HT-29 (cell line): ENCODE data around the gene ACY1. TPM values are rescaled to one million over a fixed set of nuclear protein-coding genes. Genes with fewer than 3 reads are reported as not detected.

Experiments
- DNase-seq: peaks from one replicate; pipeline ENCODE4 v3.0.0-alpha.2; 2015; ENCODE audit warnings: low spot score
- total RNA-seq: library from RNA; depleted of rRNA; stranded (reverse); fragments of >200 nt; shearing (Covaris generic); gene quantifications from 2 replicates; pipeline ENCODE4 v1.2.3, GENCODE V29; 2014

ACY1 gene
- total RNA-seq, 1 experiment from 2014 or later: 164 TPM

DNA sequence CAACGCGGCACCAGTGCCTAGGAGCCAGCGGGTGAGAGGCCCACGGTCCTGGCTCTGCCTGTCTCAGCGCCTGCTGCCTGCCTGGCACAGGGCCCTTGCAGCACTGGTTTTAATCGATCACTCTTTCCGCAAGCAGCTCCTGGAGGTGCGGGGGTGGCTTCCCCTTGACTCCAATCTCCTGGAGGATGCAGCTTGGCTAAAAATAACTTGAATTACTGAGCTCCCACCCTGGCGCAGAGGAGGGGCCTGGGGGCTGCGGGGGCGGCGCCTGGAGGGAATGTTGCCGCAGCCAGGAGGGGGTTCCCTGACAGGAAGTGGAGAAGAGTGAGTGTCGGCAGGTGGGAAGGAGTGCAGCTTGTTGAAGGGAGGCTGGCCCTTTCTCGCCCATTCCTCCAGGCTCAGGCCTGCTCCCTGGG lies 22.2 kb downstream of the ACY1 start:
- no peak for DNase-seq

- DNase-seq: no peak
Observed at GRCh38 chr3:52006017-52006819, 22.9 kb downstream of the ACY1 start.

GRCh38 chr3:52006820-52007133 lies 23.4 kb downstream of the ACY1 start:
- no peak for DNase-seq

DNA sequence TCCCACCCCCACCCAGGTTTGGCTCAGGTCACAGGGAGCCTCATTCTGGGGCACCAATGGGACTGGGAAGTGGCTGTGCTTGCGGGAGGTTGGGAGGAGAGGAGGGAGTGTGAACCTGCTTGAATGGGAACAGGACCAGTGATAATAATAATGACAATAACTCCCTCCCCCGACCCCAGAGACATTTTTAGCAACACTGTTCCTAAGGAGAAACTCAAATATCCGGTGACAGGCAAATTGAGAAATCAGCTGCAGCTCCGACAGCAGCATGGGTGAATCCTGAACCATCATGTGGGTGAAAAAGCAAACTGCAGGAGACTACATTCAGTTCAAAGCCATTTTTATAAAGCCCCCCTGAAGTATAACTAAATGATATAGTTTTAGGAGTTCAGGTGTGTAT lies 24.0 kb downstream of the ACY1 start:
- no peak for DNase-seq

- no peak for DNase-seq
Observed at GRCh38 chr3:52010431-52010830, 27.1 kb downstream of the ACY1 start.

- DNase-seq: no peak
Observed at GRCh38 chr3:52012699-52013098, 29.4 kb downstream of the ACY1 start.

DNA sequence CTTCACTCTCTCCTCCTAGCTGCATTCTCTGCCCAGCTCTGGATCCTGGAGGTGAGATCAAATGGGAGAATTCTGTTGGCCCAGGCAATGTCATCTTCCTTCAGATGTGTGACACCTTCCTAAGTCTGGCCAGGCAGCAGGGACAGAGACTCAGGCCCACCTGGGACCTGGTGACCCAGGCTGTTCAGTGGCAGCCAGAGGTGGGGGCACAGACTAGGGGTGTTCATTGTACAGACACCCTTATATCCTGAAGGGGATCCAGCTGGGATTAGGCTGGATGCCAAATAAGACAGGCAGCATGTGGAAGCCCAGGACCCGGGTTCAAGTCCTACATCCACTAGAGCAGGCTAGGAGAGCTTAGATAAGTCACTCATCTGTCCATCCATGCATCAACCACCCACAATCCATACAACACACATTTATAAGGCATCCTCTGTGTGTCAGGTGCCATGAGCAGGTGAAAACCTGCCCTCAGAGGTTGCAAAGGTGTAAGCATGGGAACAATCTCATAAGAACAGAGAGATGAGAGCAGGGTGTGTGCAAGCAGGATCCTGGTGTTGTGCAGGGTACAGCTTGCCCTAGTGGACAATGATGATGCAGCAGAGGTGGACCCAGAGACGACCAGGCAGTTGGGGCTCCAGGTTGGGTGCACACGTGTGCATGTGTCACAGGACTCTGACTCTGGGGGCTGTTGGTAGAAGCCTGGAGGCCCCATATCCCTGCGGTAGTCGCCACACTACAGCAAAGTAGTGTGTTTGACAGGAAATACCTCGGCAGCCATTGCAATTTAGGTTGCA lies 30.7 kb downstream of the ACY1 start:
- no peak for DNase-seq

- no peak for DNase-seq
Observed at GRCh38 chr3:52014613-52015012, 31.3 kb downstream of the ACY1 start.

- DNase-seq: no peak
Observed at GRCh38 chr3:52015438-52016228, 32.3 kb downstream of the ACY1 start.

DNA sequence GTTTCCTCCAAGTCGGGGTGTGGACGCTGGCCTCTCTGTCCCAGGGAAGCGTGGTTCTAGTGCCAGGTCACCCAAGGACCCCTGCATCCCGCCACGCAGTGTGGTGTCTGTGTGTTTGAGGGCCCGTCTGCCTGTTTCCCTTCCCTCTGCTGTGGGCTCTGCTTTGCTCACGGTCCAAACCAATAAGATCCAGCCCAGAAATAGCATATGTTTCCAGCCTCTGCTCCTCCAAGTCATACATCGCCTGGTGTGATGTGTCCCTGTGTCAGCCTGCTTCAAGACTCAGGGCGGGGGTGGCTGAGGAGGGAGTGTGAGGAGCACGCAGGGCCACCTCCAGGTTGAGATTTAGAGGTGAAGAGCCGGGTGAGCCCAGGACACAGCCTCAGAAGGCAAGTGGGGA lies 34.3 kb downstream of the ACY1 start:
- no peak for DNase-seq

- no peak for DNase-seq
Observed at GRCh38 chr3:52018319-52019000, 35.1 kb downstream of the ACY1 start.

GRCh38 chr3:52019352-52020080 lies 36.2 kb downstream of the ACY1 start:
- DNase-seq: no peak

- no peak for DNase-seq
Observed at GRCh38 chr3:52020796-52021195, 37.5 kb downstream of the ACY1 start.

GRCh38 chr3:52021489-52022268 lies 38.3 kb downstream of the ACY1 start:
- no peak for DNase-seq

DNA sequence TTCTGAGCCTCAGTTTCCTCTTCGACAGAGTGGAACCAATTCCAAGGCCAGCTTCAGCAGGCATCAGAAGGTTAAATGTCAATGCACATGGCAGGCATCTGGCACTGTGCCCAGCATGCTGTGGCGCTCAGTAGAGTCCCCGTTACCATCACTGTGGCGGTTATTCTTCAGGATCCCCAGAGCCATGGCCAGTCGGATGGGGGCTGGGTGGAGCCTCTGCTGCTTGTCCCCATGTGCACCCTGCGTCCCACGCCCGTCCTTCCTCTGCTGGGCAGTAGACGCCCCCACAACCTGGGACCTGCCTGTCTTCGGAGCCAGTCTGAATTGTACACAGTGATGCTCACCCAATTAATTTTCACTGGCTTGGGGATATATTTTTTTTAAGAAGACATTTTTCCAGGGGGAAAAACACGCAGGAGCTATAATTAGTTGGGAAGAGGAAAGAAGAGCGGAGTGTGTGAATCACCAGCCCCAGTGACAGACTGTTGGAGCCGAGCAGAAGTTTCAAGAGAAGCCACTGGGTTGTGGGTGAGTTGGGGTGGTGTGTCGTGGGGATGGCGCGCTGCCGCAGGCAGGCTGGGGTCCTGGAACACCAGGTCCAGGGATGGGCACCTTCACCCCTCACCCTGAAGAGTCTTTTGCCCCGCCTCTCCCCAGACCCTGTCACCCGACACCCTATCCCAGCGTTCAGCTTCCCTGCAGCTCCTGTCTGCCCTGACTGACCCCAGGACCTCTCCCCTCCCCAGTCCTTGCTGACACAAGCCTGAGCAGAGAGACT lies 39.2 kb downstream of the ACY1 start:
- no peak for DNase-seq

DNA sequence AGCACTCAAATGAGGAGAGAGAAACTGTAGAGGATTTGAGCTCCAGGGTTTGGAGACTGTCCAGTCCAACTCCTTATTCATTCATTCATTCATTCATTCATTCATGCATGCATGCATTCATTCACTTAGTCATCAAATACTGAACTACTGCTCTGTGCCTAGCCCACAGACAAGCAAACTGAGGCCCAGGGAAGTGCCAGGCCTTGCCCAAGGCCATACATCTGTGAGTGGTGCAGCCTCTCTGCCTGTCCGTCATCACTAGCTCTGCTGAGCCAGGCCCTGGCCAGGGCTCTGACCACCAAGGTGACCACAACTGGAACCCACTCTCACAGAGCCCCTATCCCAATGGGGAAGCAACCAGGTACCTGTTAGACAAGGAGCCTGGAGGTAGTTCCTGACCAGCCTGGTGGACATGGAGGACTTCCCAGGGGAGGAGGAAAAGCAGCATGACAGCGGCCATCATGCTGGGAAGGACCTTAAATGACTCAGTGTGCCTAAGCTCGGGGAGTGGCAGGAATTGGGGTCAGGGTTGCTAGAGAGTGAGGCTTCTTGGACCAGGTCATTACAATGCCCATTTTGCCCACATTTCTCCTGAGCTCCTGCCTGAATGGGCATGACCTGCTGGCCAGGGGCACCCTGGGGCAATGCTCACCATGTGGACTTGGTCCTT lies 39.9 kb downstream of the ACY1 start:
- no peak for DNase-seq

DNA sequence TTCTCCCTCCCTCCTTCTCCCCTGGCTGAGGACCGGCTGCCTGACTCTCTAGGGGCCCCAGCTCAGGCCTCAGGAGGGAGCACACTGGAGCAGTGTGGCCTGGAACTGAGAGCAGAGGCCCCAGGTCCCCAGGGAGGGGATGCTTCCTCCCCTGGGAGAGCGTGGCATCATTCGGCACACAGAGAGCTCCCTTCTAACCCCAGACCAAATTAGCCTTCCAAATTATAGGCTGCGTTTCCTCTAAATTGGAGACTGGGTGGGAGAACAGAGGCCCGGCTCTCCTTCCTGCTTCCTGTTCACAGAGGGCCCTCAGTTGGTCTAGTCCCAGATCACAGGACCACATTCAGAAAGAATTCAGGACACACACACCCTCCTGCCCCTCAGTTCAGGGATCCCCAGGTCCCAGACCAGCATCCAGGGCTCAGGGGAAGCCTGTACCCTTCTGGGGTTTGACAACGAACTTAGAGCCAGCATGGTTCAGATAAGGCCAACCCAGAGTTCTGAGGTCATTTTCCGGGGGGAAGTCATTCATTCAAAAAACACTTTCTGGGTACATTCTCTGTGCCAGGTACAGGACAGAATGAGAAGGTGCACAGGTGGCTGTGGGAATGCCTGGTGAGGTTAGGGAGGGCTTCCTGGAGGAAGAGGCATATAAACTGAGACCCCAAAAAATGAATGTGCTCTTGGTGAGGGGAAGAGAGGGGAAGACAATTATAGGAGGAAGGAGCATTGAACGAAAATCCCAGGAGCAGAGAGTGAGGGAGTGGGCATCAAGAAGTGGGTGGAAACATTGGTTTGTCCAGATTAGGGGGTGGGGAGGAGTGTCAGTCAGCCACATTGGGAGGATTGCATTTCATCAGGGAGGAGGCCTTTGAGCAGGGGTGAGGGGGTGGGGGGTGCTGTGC lies 40.8 kb downstream of the ACY1 start:
- no peak for DNase-seq
